GM18502 (cell line): Measurements from ENCODE around the gene LCMT2.

Source experiments
- ATAC-seq: cut with Tn5 transposase; IDR thresholded peaks from one replicate; pipeline ENCODE4 v1.9.1; 2021; ENCODE audit warnings: mild to moderate bottlenecking; ENCODE audit not compliant: unreplicated experiment, poor library complexity

LCMT2 gene

GRCh38 chr15:43276563-43277200 lies 53.7 kb downstream of the LCMT2 start:
- ATAC-seq = no peak

- no peak for ATAC-seq
Observed at GRCh38 chr15:43275740-43276562, 54.4 kb downstream of the LCMT2 start.

GRCh38 chr15:43274136-43274535 lies 56.2 kb downstream of the LCMT2 start:
- no peak for ATAC-seq
